Naive thymus-derived CD8-positive, alpha-beta T cell (primary cell): ENCODE measurements around the gene FBXW10. TPM values are rescaled to one million over a fixed set of nuclear protein-coding genes. Genes with fewer than 3 reads are reported as not detected.
"Not testable (repeated sequence)": the region's sequence is repeated elsewhere in the genome, so short reads cannot be mapped to it uniquely, and the experiment has no call there.

Source experiments
- ATAC-seq, 2 donors: fragments of 150-1000 bp; cut with Tn5 transposase in 1 of 2; sonication (Bioruptor Pico), chemical (Tn5 transposase) in 1 of 2; 1 replicate in 1 of 2; 2 replicates in 1 of 2; pipeline ENCODE4 v1.10.0; 2021; ENCODE audit warnings: mild to moderate bottlenecking in 2 of 2, moderate library complexity in 2 of 2
- POLR2A ChIA-PET: fragments of 350-600 bp; sonication (Branson Sonifier 250); formaldehyde crosslinking; loops from one replicate; lab custom pipeline; 2021; ENCODE audit warnings: antibody characterized with exemption; lab: Charles Lee
- DNase-seq, 10 donors: peaks; one replicate each; pipeline versions ENCODE4 v3.0.0 to v3.0.0-alpha.2; 2020 to 2022
- H3K27ac Mint-ChIP-seq, 10 donors: one replicate each; pipeline ENCODE4 v1.8.0; 2020 to 2022; ENCODE audit warnings: mild to moderate bottlenecking in 10 of 10, mixed read lengths in 10 of 10, moderate library complexity in 4 of 10, inconsistent platforms in 1 of 10
- H3K27me3 Mint-ChIP-seq, 5 donors: one replicate each; pipeline ENCODE4 v1.8.0; 2021 to 2022; ENCODE audit warnings: mixed read lengths in 5 of 5
- H3K36me3 Mint-ChIP-seq, 3 donors: one replicate each; pipeline ENCODE4 v1.8.0; 2020 to 2022; ENCODE audit warnings: mixed read lengths in 3 of 3, mild to moderate bottlenecking in 2 of 3, inconsistent platforms in 1 of 3
- H3K4me1 Mint-ChIP-seq, 4 donors: one replicate each; pipeline ENCODE4 v1.8.0; 2021 to 2022; ENCODE audit warnings: mixed read lengths in 4 of 4
- H3K4me3 Mint-ChIP-seq, 10 donors: one replicate each; pipeline ENCODE4 v1.8.0; 2020 to 2022; ENCODE audit warnings: mild to moderate bottlenecking in 10 of 10, mixed read lengths in 10 of 10, moderate library complexity in 6 of 10, inconsistent platforms in 1 of 10
- H3K9me3 Mint-ChIP-seq, 9 donors: one replicate each; pipeline ENCODE4 v1.8.0; 2020 to 2022; ENCODE audit warnings: mixed read lengths in 9 of 9, mild to moderate bottlenecking in 3 of 9, inconsistent platforms in 1 of 9, moderate library complexity in 1 of 9
- polyA plus RNA-seq, 3 donors: library from polyadenylated mRNA; unstranded; fragments of 300-500 nt; fragmentation: Illumina TruSeq; gene quantifications; one replicate each; pipeline ENCODE4 v1.2.3, GENCODE V29; 2021
- total RNA-seq, 8 experiments: library from RNA in 2 of 8; stranded (reverse) in 2 of 8; gene quantifications; one replicate each; pipeline ENCODE4 v1.2.3 and lab custom pipeline; 2021 to 2026

FBXW10 gene
- total and polyA plus RNA-seq, 5 experiments from 2014 or later = not detected

DNA sequence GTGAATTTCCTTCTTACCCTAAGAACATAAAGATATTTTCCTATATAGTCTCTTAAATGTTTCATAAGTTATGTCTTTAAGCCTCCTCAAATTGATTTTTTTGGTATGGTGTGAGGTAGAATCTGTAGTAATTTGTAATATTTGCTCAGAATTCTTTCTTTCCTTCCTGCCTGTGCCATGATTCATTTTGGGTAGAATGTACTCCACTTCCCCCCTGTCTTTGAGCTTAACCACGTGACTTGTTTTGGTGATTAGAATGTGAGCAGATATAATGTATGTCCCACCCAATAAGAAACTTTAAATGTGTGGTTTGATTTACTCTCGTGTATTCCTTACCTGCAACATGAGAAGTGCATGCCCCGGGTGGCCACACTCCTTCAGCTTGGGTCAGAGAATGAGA is 77.6 kb downstream of the FBXW10 start:
- not testable (repeated sequence) for H3K9me3 Mint-ChIP-seq, ATAC-seq, H3K27me3 Mint-ChIP-seq, H3K27ac Mint-ChIP-seq, H3K4me3 Mint-ChIP-seq, DNase-seq, H3K36me3 Mint-ChIP-seq
- peaks cover 0 to 14% (median 7%) of the 10 kb centered on the region in 4 donors for H3K4me1 Mint-ChIP-seq
- POLR2A ChIA-PET = interaction anchor here (0.7 kb wide), 1 partner anchor 681 kb away, joined by 3 read pairs; no protein-coding TSS in a partner anchor

DNA sequence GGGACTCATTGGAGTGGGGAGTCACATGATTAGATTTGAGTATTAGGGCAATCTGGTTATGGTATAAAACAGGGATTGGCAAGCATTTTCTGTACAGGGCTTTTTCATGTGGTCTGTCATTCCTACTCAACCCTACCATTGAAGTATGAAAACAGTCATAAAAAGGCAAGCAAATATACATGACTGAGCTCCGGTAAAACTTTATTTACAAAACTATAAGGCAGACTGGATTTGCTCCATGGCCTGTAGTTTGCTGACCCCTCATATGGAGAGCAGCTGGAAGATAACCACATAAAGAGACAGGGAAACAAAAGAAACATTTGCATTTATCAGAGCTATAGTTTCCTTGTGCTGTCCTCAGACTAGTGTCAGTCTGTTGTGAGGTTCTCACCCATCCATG is 83.8 kb downstream of the FBXW10 start:
- POLR2A ChIA-PET, H3K9me3 Mint-ChIP-seq, ATAC-seq, H3K4me1 Mint-ChIP-seq, H3K36me3 Mint-ChIP-seq, H3K27me3 Mint-ChIP-seq, DNase-seq, H3K27ac Mint-ChIP-seq, H3K4me3 Mint-ChIP-seq: not testable (repeated sequence)

Other genes starting within 250 kb of the FBXW10 start
- gene TBC1D28, start 99.7 kb upstream of the FBXW10 start, total RNA-seq = not detected
- gene TBC1D28, start 99.7 kb upstream of the FBXW10 start, polyA plus RNA-seq = not detected
- gene FOXO3B, start 61.7 kb upstream of the FBXW10 start, total RNA-seq = 1 to 10 TPM; 4.8 to 6.3 TPM
- gene FOXO3B, start 61.7 kb upstream of the FBXW10 start, polyA plus RNA-seq = 1 to 10 TPM in 2 of 3 donors, under 1 TPM in 1; 0.91 to 4.2 (median 3.3) TPM
- gene TVP23B, start 37.1 kb downstream of the FBXW10 start, total RNA-seq = 10 to 100 TPM; 35.8 to 39.5 TPM
- gene TVP23B, start 37.1 kb downstream of the FBXW10 start, polyA plus RNA-seq = 10 to 100 TPM; 33.0 to 46.2 (median 41.3) TPM
- gene PRPSAP2, start 114.1 kb downstream of the FBXW10 start, total RNA-seq = 10 to 100 TPM; 52.2 to 53.1 TPM
- 10 to 100 TPM; 36.9 to 47.6 (median 46.9) TPM for gene PRPSAP2, start 114.1 kb downstream of the FBXW10 start, polyA plus RNA-seq
- not detected for gene SLC5A10, start 208.1 kb downstream of the FBXW10 start, total RNA-seq
- gene SLC5A10, start 208.1 kb downstream of the FBXW10 start, polyA plus RNA-seq = under 1 TPM; 0.06 to 0.25 (median 0.09) TPM